B cell (primary cell): Measurements from ENCODE around the gene ANKRA2. TPM values are rescaled to one million over a fixed set of nuclear protein-coding genes. Genes with fewer than 3 reads are reported as not detected.
"Not testable (repeated sequence)": the region's sequence is repeated elsewhere in the genome, so short reads cannot be mapped to it uniquely, and the experiment has no call there.

Experiments used
- ATAC-seq: fragments of 200-7000 bp; cut with Tn5 transposase; one replicate; pipeline ENCODE4 v1.10.0; 2021; ENCODE audit warnings: low read depth, mild to moderate bottlenecking, moderate number of reproducible peaks, moderate library complexity
- CTCF ChIA-PET: fragments of 350-600 bp; sonication (Branson Sonifier 250); formaldehyde crosslinking; loops from one replicate; lab custom pipeline; 2021; ENCODE audit warnings: antibody characterized with exemption, inconsistent platforms; lab: Charles Lee
- POLR2A ChIA-PET: fragments of 350-600 bp; sonication (Branson Sonifier 250); formaldehyde crosslinking; loops from one replicate; lab custom pipeline; 2021; ENCODE audit warnings: antibody characterized with exemption; lab: Charles Lee
- DNase-seq: peaks from one replicate; pipeline ENCODE4 v3.0.0; 2013
- H2AFZ ChIP-seq: 2 replicates; pipeline ENCODE4 v1.6.1; 2012; ENCODE audit warnings: mild to moderate bottlenecking, low read depth, low read length; ENCODE audit not compliant: insufficient read depth, poor library complexity, severe bottlenecking
- H3K27ac ChIP-seq, 2 donors: 1 replicate in 1 of 2; 2 replicates in 1 of 2; pipeline ENCODE4 v1.5.1; 2012 to 2013; ENCODE audit warnings: low read length in 2 of 2, mild to moderate bottlenecking in 2 of 2, moderate library complexity in 1 of 2
- H3K27me3 ChIP-seq, 4 experiments: fragments of 200-600 bp in 1 of 4; sonication (generic) in 1 of 4; replicated peaks in 1 of 4; 1 replicate in 2 of 4; 2 replicates in 2 of 4; pipeline versions ENCODE4 v1.6.1 to v1.7.0; 2013 to 2016; ENCODE audit warnings: low read length in 3 of 4, mild to moderate bottlenecking in 2 of 4, mixed read lengths in 1 of 4, moderate library complexity in 1 of 4; ENCODE audit not compliant: insufficient read depth in 4 of 4, control insufficient read depth in 3 of 4; ENCODE audit errors: control extremely low read depth in 1 of 4
- H3K36me3 ChIP-seq, 2 experiments: replicated peaks in 1 of 2; 1 replicate in 1 of 2; 2 replicates in 1 of 2; pipeline versions ENCODE4 v1.6.1 to v1.7.1; 2013; ENCODE audit warnings: low read length in 1 of 2; ENCODE audit not compliant: insufficient read depth in 2 of 2, control insufficient read depth in 1 of 2; ENCODE audit errors: control extremely low read depth in 1 of 2, extremely low read depth in 1 of 2
- H3K4me1 ChIP-seq, 2 donors: fragments of 200-600 bp in 1 of 2; sonication (generic) in 1 of 2; 1 replicate in 1 of 2; 2 replicates in 1 of 2; pipeline versions ENCODE4 v1.5.1 to v1.6.1; 2013 to 2017; ENCODE audit warnings: low read length in 2 of 2; ENCODE audit not compliant: control insufficient read depth in 2 of 2, insufficient read depth in 2 of 2
- H3K4me2 ChIP-seq: replicated peaks from 2 replicates; pipeline ENCODE3; 2012; ENCODE audit warnings: mild to moderate bottlenecking, low read depth, low read length; ENCODE audit not compliant: poor library complexity, severe bottlenecking
- H3K4me3 ChIP-seq, 5 experiments: fragments of 200-600 bp in 1 of 5; sonication (generic) in 1 of 5; 1 replicate in 3 of 5; 2 replicates in 2 of 5; pipeline versions ENCODE4 v1.5.1 to v1.7.0; 2011 to 2016; ENCODE audit warnings: low read length in 4 of 5, mild to moderate bottlenecking in 4 of 5, low read depth in 2 of 5, control low read depth in 1 of 5, moderate library complexity in 1 of 5; ENCODE audit not compliant: insufficient read depth in 1 of 5; ENCODE audit errors: control extremely low read depth in 1 of 5, extremely low read depth in 1 of 5
- H3K79me2 ChIP-seq: fragments of 200-600 bp; sonication (generic); one replicate; pipeline ENCODE4 v1.6.0; 2016; ENCODE audit warnings: low read length; ENCODE audit not compliant: control insufficient read depth, insufficient read depth
- H3K9ac ChIP-seq: fragments of 200-600 bp; sonication (generic); 2 replicates; pipeline ENCODE4 v1.6.1; 2017; ENCODE audit warnings: mild to moderate bottlenecking, low read length, moderate library complexity
- H3K9me3 ChIP-seq, 3 donors: one replicate each; pipeline versions ENCODE4 v1.6.1 to v1.7.1; 2013; ENCODE audit warnings: low read length in 2 of 3; ENCODE audit not compliant: control insufficient read depth in 2 of 3, insufficient read depth in 1 of 3; ENCODE audit errors: control extremely low read depth in 1 of 3
- H4K20me1 ChIP-seq: 2 replicates; pipeline ENCODE4 v1.6.0; 2012; ENCODE audit warnings: mild to moderate bottlenecking, low read length; ENCODE audit not compliant: insufficient read depth, control insufficient read depth, poor library complexity, severe bottlenecking
- H3K27ac Mint-ChIP-seq: one replicate; pipeline ENCODE4 v1.8.0; 2021; ENCODE audit warnings: mixed read lengths
- H3K27me3 Mint-ChIP-seq: one replicate; pipeline ENCODE4 v1.8.0; 2021; ENCODE audit warnings: mixed read lengths
- H3K4me1 Mint-ChIP-seq: one replicate; pipeline ENCODE4 v1.8.0; 2021; ENCODE audit warnings: mixed read lengths
- H3K4me3 Mint-ChIP-seq: one replicate; pipeline ENCODE4 v1.8.0; 2021; ENCODE audit warnings: mixed read lengths
- H3K9me3 Mint-ChIP-seq: one replicate; pipeline ENCODE4 v1.8.0; 2022; ENCODE audit warnings: mixed read lengths; ENCODE audit not compliant: insufficient read depth
- CTCF ChIP-seq: fragments of 200-600 bp; IDR thresholded peaks from one replicate; pipeline ENCODE4 v1.8.0; 2022; ENCODE audit warnings: antibody characterized with exemption, mild to moderate bottlenecking
- EZH2 ChIP-seq: IDR thresholded peaks from 2 replicates; pipeline ENCODE4 v1.6.1; 2012; ENCODE audit warnings: borderline replicate concordance, low read depth, mild to moderate bottlenecking, moderate library complexity, low read length; ENCODE audit not compliant: insufficient read depth, poor library complexity, severe bottlenecking
- WGBS: methylation state at CpG from one replicate; pipeline ENCODE4 v1.1.5; 2013; ENCODE audit warnings: missing lambda C conversion rate; ENCODE audit not compliant: insufficient coverage; 5-methylcytosine and 5-hydroxymethylcytosine counted together
- intact Hi-C: fragments of 100-400 bp; cut with micrococcal nuclease; formaldehyde crosslinking; loops from one replicate; pipeline ENCODE4 v1.10.0; 2022
- polyA plus RNA-seq: library from polyadenylated mRNA; depleted of rRNA; stranded (reverse); fragments of >200 nt; gene quantifications from 2 replicates; pipeline ENCODE4 v1.2.3, GENCODE V29; 2012
- total RNA-seq, 2 donors: library from RNA; stranded (reverse); fragments of 120-200 nt in 1 of 2; gene quantifications; 1 replicate in 1 of 2; 2 replicates in 1 of 2; pipeline versions ENCODE4 v1.2.3 to v1.2.4, GENCODE V29; 2013 to 2022

ANKRA2 gene
- total and polyA plus RNA-seq, 2 donors (not counting 1 experiment from before 2014, with no cell fraction given), result 24.1 to 47.9 TPM

GRCh38 chr5:73513996-73514395 is 51.4 kb downstream of the ANKRA2 start:
- ChIA-PET CTCF (no interaction called here), POLR2A (no interaction called here)
- H3K4me3 Mint-ChIP-seq, result no peak overlapping the region
- Histone ChIP-seq H2AFZ (no peak overlapping the region), H3K27me3 (no peaks in the 10 kb centered on the region), H3K9me3 (no peaks in the 10 kb centered on the region), H3K9ac (no peak overlapping the region), H3K36me3 (no peaks in the 10 kb centered on the region), H3K4me1 (no peaks in the 10 kb centered on the region), H3K4me2 (no peak overlapping the region), H3K79me2 (no peaks in the 10 kb centered on the region), H4K20me1 (no peaks in the 10 kb centered on the region), H3K27ac (no peak overlapping the region), H3K4me3 (no peak overlapping the region)
- H3K4me1 Mint-ChIP-seq, result no peaks in the 10 kb centered on the region
- ATAC-seq (no peak), DNase-seq (no peak)
- intact Hi-C loops, result no loop called here
- H3K9me3 Mint-ChIP-seq, result no peaks in the 10 kb centered on the region
- TF ChIP-seq CTCF (no peak), EZH2 (no peak)
- H3K27me3 Mint-ChIP-seq, result no peaks in the 10 kb centered on the region
- 80% methylated on average over 1 of the region's 3 CpGs for WGBS
- H3K27ac Mint-ChIP-seq, result no peak overlapping the region

- H3K4me3 Mint-ChIP-seq, H2AFZ ChIP-seq, H3K4me1 ChIP-seq, H3K9ac ChIP-seq, POLR2A ChIA-PET, intact Hi-C loops, H3K27ac ChIP-seq, H3K4me1 Mint-ChIP-seq, H3K4me3 ChIP-seq, H3K4me2 ChIP-seq, H3K27me3 Mint-ChIP-seq, H4K20me1 ChIP-seq, H3K79me2 ChIP-seq, H3K9me3 ChIP-seq, H3K27ac Mint-ChIP-seq, H3K27me3 ChIP-seq, DNase-seq, H3K9me3 Mint-ChIP-seq: not testable (repeated sequence)
- WGBS, result 98% methylated on average over 25 of the region's 26 CpGs
- CTCF ChIA-PET, result interaction anchor here (7.1 kb wide), 1 partner anchor 11 kb away, joined by 39 read pairs; no protein-coding TSS in a partner anchor
- peaks cover 5 to 25% of the 10 kb centered on the region in 2 experiments for H3K36me3 ChIP-seq
- ATAC-seq, result peak; percentile 66
Measured at GRCh38 chr5:73508521-73508920, 56.9 kb downstream of the ANKRA2 start.
